Measurements from ENCODE around the gene SIRT7. TPM values are rescaled to one million over a fixed set of nuclear protein-coding genes. Genes with fewer than 3 reads are reported as not detected.

The SIRT7 gene
- total RNA-seq, 3 donors from 2014 or later (not counting 1 experiment from before 2014, with no cell fraction given) = 75.8 to 102 (median 94.9) TPM

DNA sequence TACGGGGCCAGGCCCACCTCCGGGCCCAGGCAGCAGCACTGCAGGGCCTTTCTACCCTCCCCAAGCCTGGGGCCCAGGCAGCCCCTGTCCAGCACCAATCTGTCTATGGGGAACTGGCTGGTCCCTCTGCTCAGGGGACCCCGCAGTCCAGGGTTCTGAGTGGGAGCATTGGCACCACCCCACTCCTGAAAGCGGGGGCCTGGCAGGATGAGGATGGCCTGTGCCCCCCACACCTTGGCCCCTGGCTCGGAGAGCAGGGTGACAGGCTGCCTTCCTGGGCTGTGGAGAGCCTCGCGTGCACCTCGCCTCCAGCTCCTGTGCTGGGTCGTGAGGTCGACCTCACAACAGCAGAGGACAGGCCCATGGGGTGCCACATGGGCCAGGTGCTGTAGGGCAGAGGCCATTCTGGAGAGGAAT lies 14.6 kb downstream of the SIRT7 start:
- ATAC-seq (no peak), DNase-seq (no peak)
- Histone ChIP-seq H3K9me3 (ENCODE audit: control insufficient read depth, insufficient read depth, low read length) (no peaks in the 10 kb centered on the region), H3K4me1 (ENCODE audit: control insufficient read depth, insufficient read depth, low read length) (peaks cover 5% of the 10 kb centered on the region), H3K4me3 (ENCODE audit: low read length) (no peak overlapping the region), H3K27ac (ENCODE audit: low read length) (no peak overlapping the region), H3K27me3 (ENCODE audit: control insufficient read depth, insufficient read depth, low read length) (peaks cover 8% of the 10 kb centered on the region), H3K36me3 (ENCODE audit: control insufficient read depth, insufficient read depth, low read length) (peaks cover 30% of the 10 kb centered on the region)
- peaks cover 7 to 8% of the 10 kb centered on the region in 2 donors for H3K27me3 Mint-ChIP-seq (ENCODE audit: low read depth in 2 of 2)
- no peak overlapping the region for H3K4me3 Mint-ChIP-seq
- no peaks in the 10 kb centered on the region for H3K36me3 Mint-ChIP-seq
- no peaks in the 10 kb centered on the region for H3K4me1 Mint-ChIP-seq
- H3K9me3 Mint-ChIP-seq = no peaks in the 10 kb centered on the region
- WGBS (ENCODE audit: insufficient coverage) = 99% methylated on average over 10 of the region's 10 CpGs
- H3K27ac Mint-ChIP-seq = no peak overlapping the region
- intact Hi-C loops (cut with micrococcal nuclease) = no loop called here
- TF ChIP-seq, protein P1, sequence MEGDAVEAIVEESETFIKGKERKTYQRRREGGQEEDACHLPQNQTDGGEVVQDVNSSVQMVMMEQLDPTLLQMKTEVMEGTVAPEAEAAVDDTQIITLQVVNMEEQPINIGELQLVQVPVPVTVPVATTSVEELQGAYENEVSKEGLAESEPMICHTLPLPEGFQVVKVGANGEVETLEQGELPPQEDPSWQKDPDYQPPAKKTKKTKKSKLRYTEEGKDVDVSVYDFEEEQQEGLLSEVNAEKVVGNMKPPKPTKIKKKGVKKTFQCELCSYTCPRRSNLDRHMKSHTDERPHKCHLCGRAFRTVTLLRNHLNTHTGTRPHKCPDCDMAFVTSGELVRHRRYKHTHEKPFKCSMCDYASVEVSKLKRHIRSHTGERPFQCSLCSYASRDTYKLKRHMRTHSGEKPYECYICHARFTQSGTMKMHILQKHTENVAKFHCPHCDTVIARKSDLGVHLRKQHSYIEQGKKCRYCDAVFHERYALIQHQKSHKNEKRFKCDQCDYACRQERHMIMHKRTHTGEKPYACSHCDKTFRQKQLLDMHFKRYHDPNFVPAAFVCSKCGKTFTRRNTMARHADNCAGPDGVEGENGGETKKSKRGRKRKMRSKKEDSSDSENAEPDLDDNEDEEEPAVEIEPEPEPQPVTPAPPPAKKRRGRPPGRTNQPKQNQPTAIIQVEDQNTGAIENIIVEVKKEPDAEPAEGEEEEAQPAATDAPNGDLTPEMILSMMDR (IDR thresholded peaks at IDR 0.05) = no peak

DNA sequence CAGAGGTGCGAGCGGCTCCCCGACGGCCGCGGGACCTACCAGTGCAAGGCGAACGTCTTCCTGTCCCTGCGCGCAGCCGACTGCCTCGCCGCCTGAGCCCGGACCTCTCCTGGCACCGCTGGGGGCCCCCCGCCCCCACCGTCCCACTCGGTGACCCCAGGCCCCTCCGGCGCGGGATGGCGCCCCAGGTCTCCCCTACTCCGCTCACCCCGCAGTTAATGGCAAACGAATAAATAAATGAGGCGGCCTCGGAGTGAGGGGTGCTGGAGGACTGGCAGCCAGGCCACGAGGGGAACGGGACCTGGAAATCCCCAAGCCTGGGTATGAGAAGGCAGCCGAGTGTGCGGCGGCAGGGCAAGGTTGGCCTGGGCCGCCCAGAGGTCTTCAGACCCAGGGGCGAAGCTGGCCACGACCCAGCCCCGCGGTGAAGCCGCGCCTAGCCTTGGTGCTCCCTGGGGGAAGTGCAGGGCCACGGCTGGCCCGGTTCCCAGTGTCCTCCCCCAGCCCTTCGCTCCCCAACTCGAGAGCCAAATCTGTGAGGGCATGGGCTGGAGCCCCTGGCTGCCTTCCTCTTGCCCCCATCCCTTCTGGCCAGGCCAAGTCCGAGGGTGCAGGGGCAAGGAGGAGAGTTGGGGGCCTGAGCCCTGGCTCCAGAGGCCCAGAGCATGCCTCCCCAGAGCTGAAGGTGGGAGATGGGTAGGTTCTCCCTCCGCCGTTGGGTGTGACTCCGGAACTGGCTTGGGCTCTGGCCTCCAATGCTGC lies 15.1 kb downstream of the SIRT7 start:
- peaks cover 5% of the 10 kb centered on the region for H3K4me1 ChIP-seq (ENCODE audit: control insufficient read depth, insufficient read depth, low read length)
- H3K27me3 ChIP-seq (ENCODE audit: control insufficient read depth, insufficient read depth, low read length) = peaks cover 8% of the 10 kb centered on the region
- intact Hi-C loops (cut with micrococcal nuclease) = no loop called here
- WGBS (ENCODE audit: insufficient coverage) = 42% methylated on average over 47 of the region's 47 CpGs
- no peaks in the 10 kb centered on the region for H3K9me3 Mint-ChIP-seq
- DNase-seq = no peak
- no peak overlapping the region for H3K27ac ChIP-seq (ENCODE audit: low read length)
- TF ChIP-seq, protein P1 (IDR thresholded peaks at IDR 0.05) = no peak
- H3K4me1 Mint-ChIP-seq = no peaks in the 10 kb centered on the region
- H3K4me3 Mint-ChIP-seq = peak overlapping the region; percentile 42
- H3K27me3 Mint-ChIP-seq (ENCODE audit: low read depth in 2 of 2) = peaks cover 7 to 8% of the 10 kb centered on the region in 2 donors
- no peak overlapping the region for H3K4me3 ChIP-seq (ENCODE audit: low read length)
- H3K36me3 ChIP-seq (ENCODE audit: control insufficient read depth, insufficient read depth, low read length) = peaks cover 29% of the 10 kb centered on the region
- peak in 2 of 3 donors; percentile 44 to 52 for ATAC-seq
- no peaks in the 10 kb centered on the region for H3K36me3 Mint-ChIP-seq
- no peak overlapping the region for H3K27ac Mint-ChIP-seq
- no peaks in the 10 kb centered on the region for H3K9me3 ChIP-seq (ENCODE audit: control insufficient read depth, insufficient read depth, low read length)

DNA sequence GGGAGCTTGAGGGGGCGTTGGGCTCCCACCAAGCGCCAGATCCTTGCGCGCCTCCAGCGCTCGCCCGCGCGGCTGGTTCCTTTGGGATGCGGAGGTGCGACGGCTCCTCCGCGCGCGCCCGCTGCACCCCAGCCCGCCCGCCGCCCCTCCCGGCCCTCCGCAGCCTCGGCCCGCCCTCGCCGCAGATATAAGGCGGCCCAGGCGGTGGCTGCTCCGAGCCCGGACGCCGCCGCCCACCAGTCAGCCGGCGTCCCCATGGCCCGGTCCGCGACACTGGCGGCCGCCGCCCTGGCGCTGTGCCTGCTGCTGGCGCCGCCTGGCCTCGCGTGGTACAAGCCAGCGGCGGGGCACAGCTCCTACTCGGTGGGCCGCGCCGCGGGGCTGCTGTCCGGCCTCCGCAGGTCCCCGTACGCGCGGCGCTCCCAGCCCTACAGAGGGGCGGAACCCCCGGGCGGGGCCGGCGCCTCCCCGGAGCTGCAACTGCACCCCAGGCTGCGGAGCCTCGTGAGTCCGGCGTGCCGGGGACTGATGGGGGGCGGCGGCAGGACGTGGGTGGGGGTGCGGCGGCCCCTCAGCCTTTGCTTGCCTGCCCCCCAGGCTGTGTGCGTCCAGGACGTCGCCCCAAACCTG lies 15.8 kb downstream of the SIRT7 start, which contains the start of gene NPB:
NPB (plus strand) TSS at position 216 of the 630 bp plus-strand sequence; CDS start at position 256, 40 bp downstream.
- intact Hi-C loops (cut with micrococcal nuclease) = no loop called here
- H3K27ac Mint-ChIP-seq = no peak within 1 kb of the TSS
- H3K4me1 ChIP-seq (ENCODE audit: control insufficient read depth, insufficient read depth, low read length) = peaks cover 5% of the 10 kb centered on the region
- peak within 1 kb of the TSS; percentile 42 for H3K4me3 Mint-ChIP-seq
- H3K27me3 ChIP-seq (ENCODE audit: control insufficient read depth, insufficient read depth, low read length) = peaks cover 8% of the 10 kb centered on the region
- TF ChIP-seq, protein P1 (IDR thresholded peaks at IDR 0.05) = no peak
- H3K9me3 ChIP-seq (ENCODE audit: control insufficient read depth, insufficient read depth, low read length) = no peaks in the 10 kb centered on the region
- H3K36me3 Mint-ChIP-seq = no peaks in the 10 kb centered on the region
- H3K27ac ChIP-seq (ENCODE audit: low read length) = no peak within 1 kb of the TSS
- peaks cover 22% of the 10 kb centered on the region for H3K36me3 ChIP-seq (ENCODE audit: control insufficient read depth, insufficient read depth, low read length)
- H3K4me3 ChIP-seq (ENCODE audit: low read length) = no peak within 1 kb of the TSS
- H3K9me3 Mint-ChIP-seq = no peaks in the 10 kb centered on the region
- H3K27me3 Mint-ChIP-seq (ENCODE audit: low read depth in 2 of 2) = peaks cover 7 to 8% of the 10 kb centered on the region in 2 donors
- WGBS (ENCODE audit: insufficient coverage) = 2% methylated on average over 79 of the region's 79 CpGs
- ATAC-seq (peak; percentile 38 to 70 (median 69)), DNase-seq (peak in 1 of 2 donors; percentile 33)
- H3K4me1 Mint-ChIP-seq = no peaks in the 10 kb centered on the region
